Vagina (tissue), 2 donors: ENCODE measurements around the gene RFX7. TPM values are rescaled to one million over a fixed set of nuclear protein-coding genes. Genes with fewer than 3 reads are reported as not detected.
"Not testable (repeated sequence)": the region's sequence is repeated elsewhere in the genome, so short reads cannot be mapped to it uniquely, and the experiment has no call there.

ENCODE experiments used
- DNase-seq, 2 donors: peaks; one replicate each; pipeline ENCODE4 v3.0.0-alpha.2; 2017; ENCODE audit errors: extremely low spot score in 2 of 2
- H3K27ac ChIP-seq: fragments of 200-600 bp; sonication (generic); one replicate; pipeline ENCODE4 v1.5.1; 2019
- H3K27me3 ChIP-seq: fragments of 200-600 bp; sonication (generic); one replicate; pipeline ENCODE4 v1.5.1; 2019
- H3K36me3 ChIP-seq, 2 donors: fragments of 200-600 bp; sonication (generic); one replicate each; pipeline ENCODE4 v1.5.1; 2017 to 2019
- H3K4me1 ChIP-seq: fragments of 200-600 bp; sonication (generic); one replicate; pipeline ENCODE4 v1.5.1; 2019
- H3K4me3 ChIP-seq, 2 donors: fragments of 200-600 bp; sonication (generic); 1 replicate in 1 of 2; 2 replicates in 1 of 2; pipeline ENCODE4 v1.5.1; 2016 to 2019
- H3K9me3 ChIP-seq: fragments of 200-600 bp; sonication (generic); one replicate; pipeline ENCODE4 v1.5.1; 2019
- POLR2A ChIP-seq, 2 donors: fragments of 450-650 bp; IDR thresholded peaks; one replicate each; pipeline ENCODE4 v1.6.1; 2017; ENCODE audit warnings: antibody characterized with exemption in 2 of 2, mild to moderate bottlenecking in 2 of 2, moderate library complexity in 2 of 2
- POLR2AphosphoS5 ChIP-seq, 2 donors: sonication (generic); formaldehyde crosslinking; IDR thresholded peaks; one replicate each; pipeline ENCODE4 v1.9.0; 2017; ENCODE audit warnings: antibody characterized with exemption in 2 of 2, mild to moderate bottlenecking in 2 of 2, low read depth in 1 of 2; ENCODE audit not compliant: insufficient read depth in 1 of 2
- intact Hi-C: fragments of 100-400 bp; cut with DNase I; formaldehyde crosslinking; loops from one replicate; pipeline ENCODE4 v1.15.1; 2023
- total RNA-seq: library from RNA; depleted of rRNA; stranded (reverse); fragments of >200 nt; gene quantifications from one replicate; pipeline ENCODE4 v1.2.3, GENCODE V29; 2016
- TF ChIP-seq, protein P1 (sequence below), 3 experiments: fragments of 450-650 bp in 2 of 3; fragments of 200-600 bp in 1 of 3; sonication (generic) in 1 of 3; IDR thresholded peaks; one replicate each; pipeline ENCODE4 v1.5.1; 2017 to 2019; ENCODE audit warnings: antibody characterized with exemption in 3 of 3, mild to moderate bottlenecking in 2 of 3, moderate library complexity in 2 of 3

The RFX7 gene
- total RNA-seq, 1 donor from 2014 or later: 15.5 TPM

GRCh38 chr15:56281145-56281544 lies 37.5 kb upstream of the RFX7 start:
- intact Hi-C loops: no loop called here
- no peak overlapping the region for H3K27ac ChIP-seq
- DNase-seq: no peak
- H3K4me1 ChIP-seq: no peaks in the 10 kb centered on the region
- TF ChIP-seq POLR2A (IDR thresholded peaks at IDR 0.05) (no peak), POLR2AphosphoS5 (IDR thresholded peaks at IDR 0.05; ENCODE audit: insufficient read depth in 1 of 2, low read depth in 1 of 2) (no peak)
- TF ChIP-seq, protein P1, sequence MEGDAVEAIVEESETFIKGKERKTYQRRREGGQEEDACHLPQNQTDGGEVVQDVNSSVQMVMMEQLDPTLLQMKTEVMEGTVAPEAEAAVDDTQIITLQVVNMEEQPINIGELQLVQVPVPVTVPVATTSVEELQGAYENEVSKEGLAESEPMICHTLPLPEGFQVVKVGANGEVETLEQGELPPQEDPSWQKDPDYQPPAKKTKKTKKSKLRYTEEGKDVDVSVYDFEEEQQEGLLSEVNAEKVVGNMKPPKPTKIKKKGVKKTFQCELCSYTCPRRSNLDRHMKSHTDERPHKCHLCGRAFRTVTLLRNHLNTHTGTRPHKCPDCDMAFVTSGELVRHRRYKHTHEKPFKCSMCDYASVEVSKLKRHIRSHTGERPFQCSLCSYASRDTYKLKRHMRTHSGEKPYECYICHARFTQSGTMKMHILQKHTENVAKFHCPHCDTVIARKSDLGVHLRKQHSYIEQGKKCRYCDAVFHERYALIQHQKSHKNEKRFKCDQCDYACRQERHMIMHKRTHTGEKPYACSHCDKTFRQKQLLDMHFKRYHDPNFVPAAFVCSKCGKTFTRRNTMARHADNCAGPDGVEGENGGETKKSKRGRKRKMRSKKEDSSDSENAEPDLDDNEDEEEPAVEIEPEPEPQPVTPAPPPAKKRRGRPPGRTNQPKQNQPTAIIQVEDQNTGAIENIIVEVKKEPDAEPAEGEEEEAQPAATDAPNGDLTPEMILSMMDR (IDR thresholded peaks at IDR 0.05): no peak
- H3K36me3 ChIP-seq: no peaks in the 10 kb centered on the region
- H3K4me3 ChIP-seq: no peak overlapping the region
- H3K27me3 ChIP-seq: no peaks in the 10 kb centered on the region
- no peaks in the 10 kb centered on the region for H3K9me3 ChIP-seq

GRCh38 chr15:56273724-56274123 lies 30.0 kb upstream of the RFX7 start:
- H3K27ac ChIP-seq: no peak overlapping the region
- intact Hi-C loops: no loop called here
- DNase-seq: no peak
- no peaks in the 10 kb centered on the region for H3K9me3 ChIP-seq
- no peak overlapping the region for H3K4me3 ChIP-seq
- no peaks in the 10 kb centered on the region for H3K36me3 ChIP-seq
- TF ChIP-seq POLR2AphosphoS5 (IDR thresholded peaks at IDR 0.05; ENCODE audit: insufficient read depth in 1 of 2, low read depth in 1 of 2): no peak
- TF ChIP-seq, protein P1 (IDR thresholded peaks at IDR 0.05): no peak
- TF ChIP-seq POLR2A (IDR thresholded peaks at IDR 0.05): no peak
- no peaks in the 10 kb centered on the region for H3K4me1 ChIP-seq
- no peaks in the 10 kb centered on the region for H3K27me3 ChIP-seq

- TF ChIP-seq POLR2A (IDR thresholded peaks at IDR 0.05) (no peak), POLR2AphosphoS5 (IDR thresholded peaks at IDR 0.05; ENCODE audit: insufficient read depth in 1 of 2, low read depth in 1 of 2) (no peak)
- Histone ChIP-seq H3K4me1 (no peaks in the 10 kb centered on the region), H3K4me3 (no peak overlapping the region), H3K27me3 (no peaks in the 10 kb centered on the region), H3K27ac (no peak overlapping the region), H3K36me3 (no peaks in the 10 kb centered on the region), H3K9me3 (no peaks in the 10 kb centered on the region)
- no peak for DNase-seq
- intact Hi-C loops: no loop called here
Measured at GRCh38 chr15:56272454-56272853, 28.8 kb upstream of the RFX7 start.

GRCh38 chr15:56266465-56266864 lies 22.8 kb upstream of the RFX7 start:
- H3K9me3 ChIP-seq, DNase-seq, H3K36me3 ChIP-seq, H3K27me3 ChIP-seq, H3K4me1 ChIP-seq, H3K27ac ChIP-seq, H3K4me3 ChIP-seq, intact Hi-C loops: not testable (repeated sequence)

GRCh38 chr15:56261854-56262509 lies 18.3 kb upstream of the RFX7 start:
- no peak for DNase-seq
- no peaks in the 10 kb centered on the region for H3K36me3 ChIP-seq
- no peak overlapping the region for H3K4me3 ChIP-seq
- H3K9me3 ChIP-seq: no peaks in the 10 kb centered on the region
- intact Hi-C loops: no loop called here
- no peaks in the 10 kb centered on the region for H3K27me3 ChIP-seq
- H3K4me1 ChIP-seq: no peaks in the 10 kb centered on the region
- TF ChIP-seq POLR2AphosphoS5 (IDR thresholded peaks at IDR 0.05; ENCODE audit: insufficient read depth in 1 of 2, low read depth in 1 of 2) (no peak), POLR2A (IDR thresholded peaks at IDR 0.05) (no peak)
- TF ChIP-seq, protein P1 (IDR thresholded peaks at IDR 0.05): no peak
- H3K27ac ChIP-seq: no peak overlapping the region

DNA sequence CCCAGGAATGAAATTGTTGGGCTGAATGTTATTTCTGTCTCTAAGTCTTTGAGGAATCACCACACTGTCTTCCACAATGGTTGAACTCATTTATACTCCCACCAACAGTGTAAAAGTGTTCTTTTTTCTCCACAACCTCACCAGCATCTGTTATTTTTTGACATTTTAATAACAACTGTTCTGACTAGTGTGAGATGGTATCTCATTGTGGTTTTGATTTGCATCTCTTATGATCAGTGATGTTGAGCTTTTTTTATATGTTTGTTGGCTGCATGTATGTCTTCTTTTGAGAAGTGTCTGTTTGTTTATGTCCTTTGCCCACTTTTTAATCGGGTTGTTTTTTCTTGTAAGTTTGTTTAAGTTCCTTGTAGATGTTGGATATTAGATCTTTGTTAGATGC lies 13.6 kb upstream of the RFX7 start:
- H3K27ac ChIP-seq, H3K27me3 ChIP-seq, H3K9me3 ChIP-seq, H3K36me3 ChIP-seq, DNase-seq, H3K4me3 ChIP-seq, H3K4me1 ChIP-seq, intact Hi-C loops: not testable (repeated sequence)
